ENCODE data around the gene TCERG1L.

Gene TCERG1L

DNA sequence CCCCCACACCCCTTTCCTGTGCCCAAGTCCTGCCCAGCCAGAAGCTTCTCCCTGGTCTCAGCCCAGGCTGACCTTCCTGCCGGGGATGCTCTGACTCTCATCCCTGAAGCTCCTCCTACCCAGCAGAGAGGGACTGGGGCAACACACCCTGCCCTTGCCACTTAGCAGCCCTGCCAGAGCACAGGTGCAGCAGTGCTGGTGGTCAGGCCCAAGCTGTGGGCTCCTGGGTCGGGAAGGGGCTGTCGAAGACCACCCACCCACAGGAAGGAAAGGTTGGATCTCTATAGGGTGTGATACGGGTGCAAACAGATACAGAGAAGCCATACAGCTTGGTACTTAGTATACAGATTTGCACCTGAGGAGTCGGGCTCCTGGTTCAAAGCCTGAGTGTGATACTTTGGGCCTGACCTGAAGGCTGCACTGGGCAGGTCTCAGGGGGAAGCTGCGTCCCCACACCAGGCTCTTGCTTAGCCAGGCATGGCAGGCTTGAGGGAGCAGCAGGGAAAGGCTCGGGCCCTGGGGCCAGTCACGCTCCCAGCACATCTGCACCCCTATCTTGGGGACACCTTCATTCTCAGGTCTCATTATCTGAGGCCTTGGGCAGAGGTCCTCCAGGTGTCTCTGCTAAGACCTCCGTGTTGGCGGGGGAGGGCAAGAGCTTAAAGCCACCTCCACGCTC, 47.3 kb downstream of the TCERG1L start:
- TF ChIP-seq GABPA (IDR thresholded peaks at IDR 0.05; ENCODE audit: low read depth) (no peak), SPI1 (IDR thresholded peaks at IDR 0.05; ENCODE audit: borderline replicate concordance, low read depth) (no peak)
- TF ChIP-seq, protein P1, sequence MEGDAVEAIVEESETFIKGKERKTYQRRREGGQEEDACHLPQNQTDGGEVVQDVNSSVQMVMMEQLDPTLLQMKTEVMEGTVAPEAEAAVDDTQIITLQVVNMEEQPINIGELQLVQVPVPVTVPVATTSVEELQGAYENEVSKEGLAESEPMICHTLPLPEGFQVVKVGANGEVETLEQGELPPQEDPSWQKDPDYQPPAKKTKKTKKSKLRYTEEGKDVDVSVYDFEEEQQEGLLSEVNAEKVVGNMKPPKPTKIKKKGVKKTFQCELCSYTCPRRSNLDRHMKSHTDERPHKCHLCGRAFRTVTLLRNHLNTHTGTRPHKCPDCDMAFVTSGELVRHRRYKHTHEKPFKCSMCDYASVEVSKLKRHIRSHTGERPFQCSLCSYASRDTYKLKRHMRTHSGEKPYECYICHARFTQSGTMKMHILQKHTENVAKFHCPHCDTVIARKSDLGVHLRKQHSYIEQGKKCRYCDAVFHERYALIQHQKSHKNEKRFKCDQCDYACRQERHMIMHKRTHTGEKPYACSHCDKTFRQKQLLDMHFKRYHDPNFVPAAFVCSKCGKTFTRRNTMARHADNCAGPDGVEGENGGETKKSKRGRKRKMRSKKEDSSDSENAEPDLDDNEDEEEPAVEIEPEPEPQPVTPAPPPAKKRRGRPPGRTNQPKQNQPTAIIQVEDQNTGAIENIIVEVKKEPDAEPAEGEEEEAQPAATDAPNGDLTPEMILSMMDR (IDR thresholded peaks at IDR 0.05; ENCODE audit: insufficient read depth, low read length), result no peak
- TF ChIP-seq, protein P2, sequence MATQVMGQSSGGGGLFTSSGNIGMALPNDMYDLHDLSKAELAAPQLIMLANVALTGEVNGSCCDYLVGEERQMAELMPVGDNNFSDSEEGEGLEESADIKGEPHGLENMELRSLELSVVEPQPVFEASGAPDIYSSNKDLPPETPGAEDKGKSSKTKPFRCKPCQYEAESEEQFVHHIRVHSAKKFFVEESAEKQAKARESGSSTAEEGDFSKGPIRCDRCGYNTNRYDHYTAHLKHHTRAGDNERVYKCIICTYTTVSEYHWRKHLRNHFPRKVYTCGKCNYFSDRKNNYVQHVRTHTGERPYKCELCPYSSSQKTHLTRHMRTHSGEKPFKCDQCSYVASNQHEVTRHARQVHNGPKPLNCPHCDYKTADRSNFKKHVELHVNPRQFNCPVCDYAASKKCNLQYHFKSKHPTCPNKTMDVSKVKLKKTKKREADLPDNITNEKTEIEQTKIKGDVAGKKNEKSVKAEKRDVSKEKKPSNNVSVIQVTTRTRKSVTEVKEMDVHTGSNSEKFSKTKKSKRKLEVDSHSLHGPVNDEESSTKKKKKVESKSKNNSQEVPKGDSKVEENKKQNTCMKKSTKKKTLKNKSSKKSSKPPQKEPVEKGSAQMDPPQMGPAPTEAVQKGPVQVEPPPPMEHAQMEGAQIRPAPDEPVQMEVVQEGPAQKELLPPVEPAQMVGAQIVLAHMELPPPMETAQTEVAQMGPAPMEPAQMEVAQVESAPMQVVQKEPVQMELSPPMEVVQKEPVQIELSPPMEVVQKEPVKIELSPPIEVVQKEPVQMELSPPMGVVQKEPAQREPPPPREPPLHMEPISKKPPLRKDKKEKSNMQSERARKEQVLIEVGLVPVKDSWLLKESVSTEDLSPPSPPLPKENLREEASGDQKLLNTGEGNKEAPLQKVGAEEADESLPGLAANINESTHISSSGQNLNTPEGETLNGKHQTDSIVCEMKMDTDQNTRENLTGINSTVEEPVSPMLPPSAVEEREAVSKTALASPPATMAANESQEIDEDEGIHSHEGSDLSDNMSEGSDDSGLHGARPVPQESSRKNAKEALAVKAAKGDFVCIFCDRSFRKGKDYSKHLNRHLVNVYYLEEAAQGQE (IDR thresholded peaks at IDR 0.05; ENCODE audit: insufficient replicate concordance, low read depth), result no peak
- no peak for DNase-seq (ENCODE audit: low read depth in 1 of 2, low spot score in 1 of 2)
- Histone ChIP-seq H3K4me3 (replicated peaks; ENCODE audit: insufficient read depth, low read length) (no peak overlapping the region), H3K27ac (replicated peaks) (no peak overlapping the region), H3K27me3 (ENCODE audit: insufficient read depth, poor library complexity, severe bottlenecking) (no peaks in the 10 kb centered on the region)

DNA sequence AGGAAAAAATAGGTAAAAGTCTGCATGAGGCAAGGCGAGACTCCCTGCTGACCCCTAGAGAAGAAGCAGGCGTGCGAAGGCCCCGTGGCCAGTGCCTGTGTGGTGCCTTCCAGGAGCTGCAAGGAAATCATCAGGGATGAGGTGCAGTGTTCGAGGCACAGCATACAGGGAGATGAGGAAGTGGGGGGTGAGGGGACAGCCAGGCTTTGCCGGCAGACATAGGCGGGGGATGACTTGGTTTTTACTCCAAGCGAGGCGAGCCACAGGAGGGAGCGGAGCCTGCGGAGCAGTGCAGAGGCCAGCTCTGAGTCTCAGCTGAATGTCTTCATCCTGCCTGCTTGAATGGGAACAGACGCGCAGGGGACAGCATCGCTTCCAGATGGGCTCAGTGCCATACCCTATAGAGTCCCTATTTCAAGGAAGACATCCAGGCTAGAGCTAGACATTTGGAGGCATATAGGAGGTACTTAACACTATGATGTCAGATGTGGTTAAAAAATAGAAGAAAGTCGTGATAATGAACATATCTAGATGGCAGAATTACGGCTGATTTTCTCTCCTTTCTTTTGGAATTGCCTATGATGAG, 49.5 kb downstream of the TCERG1L start:
- no peak for DNase-seq (ENCODE audit: low read depth in 1 of 2, low spot score in 1 of 2)
- Histone ChIP-seq H3K4me3 (replicated peaks; ENCODE audit: insufficient read depth, low read length) (no peak overlapping the region), H3K27me3 (ENCODE audit: insufficient read depth, poor library complexity, severe bottlenecking) (no peaks in the 10 kb centered on the region), H3K27ac (replicated peaks) (no peak overlapping the region)
- TF ChIP-seq GABPA (IDR thresholded peaks at IDR 0.05; ENCODE audit: low read depth), result no peak

DNA sequence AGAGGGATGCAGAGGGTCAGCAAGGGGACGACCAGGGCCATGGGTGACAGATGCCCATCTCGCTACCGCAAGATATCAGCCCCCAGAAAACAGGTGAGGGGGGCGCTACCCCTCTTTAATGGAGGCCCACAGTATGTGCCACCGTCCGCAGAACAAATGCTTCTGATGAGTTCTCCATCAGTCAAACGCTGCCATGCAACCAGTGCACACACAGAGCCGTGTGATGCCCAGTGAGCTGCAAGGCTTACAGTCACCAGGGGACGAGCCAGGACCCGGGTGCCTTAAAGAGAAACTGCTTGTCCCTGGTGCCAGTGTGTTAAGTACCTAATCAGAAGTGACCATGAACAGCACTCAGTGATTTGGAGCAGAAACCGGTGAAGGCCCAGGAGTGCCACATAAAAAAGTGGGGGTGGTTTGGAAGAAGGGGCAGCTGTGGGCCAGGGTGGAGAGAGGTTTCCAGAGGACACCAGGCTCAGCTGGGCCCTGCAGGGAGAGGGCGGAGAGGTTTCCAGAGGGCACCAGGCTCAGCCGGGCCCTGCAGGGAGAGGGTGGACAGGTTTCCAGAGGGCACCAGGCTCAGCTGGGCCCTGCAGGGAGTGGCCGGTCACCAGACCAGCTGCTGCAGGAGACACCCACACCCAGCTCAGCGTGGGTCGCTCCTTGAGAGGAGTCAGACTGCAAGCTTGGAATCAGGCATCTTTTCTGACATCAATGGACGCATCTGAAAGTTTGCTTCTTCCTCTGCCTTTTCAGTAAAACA, 50.9 kb downstream of the TCERG1L start:
- Histone ChIP-seq H3K27ac (replicated peaks) (no peak overlapping the region), H3K4me3 (replicated peaks; ENCODE audit: insufficient read depth, low read length) (no peak overlapping the region), H3K27me3 (ENCODE audit: insufficient read depth, poor library complexity, severe bottlenecking) (no peaks in the 10 kb centered on the region)
- TF ChIP-seq, protein P2 (IDR thresholded peaks at IDR 0.05; ENCODE audit: insufficient replicate concordance, low read depth), result no peak
- TF ChIP-seq POLR2AphosphoS5 (IDR thresholded peaks at IDR 0.05; ENCODE audit: low read depth) (no peak), GABPA (IDR thresholded peaks at IDR 0.05; ENCODE audit: low read depth) (no peak), SPI1 (IDR thresholded peaks at IDR 0.05; ENCODE audit: borderline replicate concordance, low read depth) (no peak)
- TF ChIP-seq, protein P1 (IDR thresholded peaks at IDR 0.05; ENCODE audit: insufficient read depth, low read length), result no peak
- no peak for DNase-seq (ENCODE audit: low read depth in 1 of 2, low spot score in 1 of 2)

DNA sequence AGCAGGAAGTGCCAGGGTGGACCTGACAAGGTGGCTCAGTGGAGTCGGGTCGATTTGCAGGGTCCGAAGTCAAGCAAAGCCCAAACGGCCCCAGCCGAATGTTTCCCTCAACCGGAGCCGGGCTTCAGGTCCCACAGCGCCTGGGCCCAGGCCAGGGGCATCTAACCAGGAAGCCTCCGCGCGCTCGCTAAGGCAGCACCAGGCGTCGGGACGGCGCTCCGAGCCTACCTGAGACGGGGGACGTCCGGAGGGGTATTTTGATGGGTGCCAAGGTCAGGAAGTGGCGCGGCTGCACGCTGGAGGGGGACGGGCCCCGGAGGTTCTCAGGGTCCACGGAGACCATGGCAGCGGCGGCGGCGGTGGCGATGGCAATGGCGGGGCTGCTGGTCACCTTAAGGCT, 51.5 kb downstream of the TCERG1L start:
- no peak overlapping the region for H3K27ac ChIP-seq (replicated peaks)
- H3K27me3 ChIP-seq (ENCODE audit: insufficient read depth, poor library complexity, severe bottlenecking), result no peaks in the 10 kb centered on the region
- no peak for TF ChIP-seq GABPA (IDR thresholded peaks at IDR 0.05; ENCODE audit: low read depth)
- TF ChIP-seq, protein P2 (IDR thresholded peaks at IDR 0.05; ENCODE audit: insufficient replicate concordance, low read depth), result no peak
- TF ChIP-seq, protein P1 (IDR thresholded peaks at IDR 0.05; ENCODE audit: insufficient read depth, low read length), result no peak
- no peak overlapping the region for H3K4me3 ChIP-seq (replicated peaks; ENCODE audit: insufficient read depth, low read length)
- DNase-seq (ENCODE audit: low read depth in 1 of 2, low spot score in 1 of 2), result no peak
